Suprapubic skin (tissue), 4 donors: ENCODE results near the gene EMILIN3. TPM values are rescaled to one million over a fixed set of nuclear protein-coding genes. Genes with fewer than 3 reads are reported as not detected.
A peak's percentile ranks its signal among the peaks of the same experiment; 100 is the strongest.

ENCODE experiments used
- DNase-seq, 2 donors: peaks; one replicate each; pipeline ENCODE4 v3.0.0-alpha.2; 2019; ENCODE audit warnings: low spot score in 2 of 2
- H3K27ac ChIP-seq: fragments of 200-600 bp; sonication (generic); one replicate; pipeline ENCODE4 v1.5.1; 2019
- H3K27me3 ChIP-seq: fragments of 200-600 bp; sonication (generic); one replicate; pipeline ENCODE4 v1.5.1; 2019
- H3K36me3 ChIP-seq: fragments of 200-600 bp; sonication (generic); one replicate; pipeline ENCODE4 v1.5.1; 2019
- H3K4me1 ChIP-seq: fragments of 200-600 bp; sonication (generic); one replicate; pipeline ENCODE4 v1.5.1; 2019
- H3K4me3 ChIP-seq: fragments of 200-600 bp; sonication (generic); one replicate; pipeline ENCODE4 v1.5.1; 2019; ENCODE audit warnings: mild to moderate bottlenecking
- H3K9me3 ChIP-seq: fragments of 200-600 bp; sonication (generic); one replicate; pipeline ENCODE4 v1.5.1; 2019
- EP300 ChIP-seq: sonication (generic); formaldehyde crosslinking; IDR thresholded peaks from one replicate; pipeline ENCODE4 v1.6.1; 2017; ENCODE audit warnings: antibody characterized with exemption
- POLR2A ChIP-seq, 2 donors: fragments of 450-650 bp; IDR thresholded peaks; one replicate each; pipeline ENCODE4 v1.6.1; 2017; ENCODE audit warnings: antibody characterized with exemption in 2 of 2, mild to moderate bottlenecking in 2 of 2, moderate library complexity in 2 of 2
- POLR2AphosphoS5 ChIP-seq, 3 donors: sonication (generic); formaldehyde crosslinking; IDR thresholded peaks; one replicate each; pipeline ENCODE4 v1.6.1; 2017; ENCODE audit warnings: antibody characterized with exemption in 3 of 3
- WGBS: methylation state at CpG from one replicate; pipeline ENCODE4 v1.1.5; 2018; 5-methylcytosine and 5-hydroxymethylcytosine counted together
- total RNA-seq, 4 donors: library from RNA; depleted of rRNA; stranded (reverse); fragments of >200 nt; gene quantifications; one replicate each; pipeline ENCODE4 v1.1.0, GENCODE V29; 2016
- TF ChIP-seq, protein P1 (sequence below), 2 donors: fragments of 200-600 bp in 1 of 2; fragments of 450-650 bp in 1 of 2; sonication (generic) in 1 of 2; IDR thresholded peaks; one replicate each; pipeline ENCODE4 v1.5.1; 2016 to 2019; ENCODE audit warnings: antibody characterized with exemption in 2 of 2, mild to moderate bottlenecking in 1 of 2, moderate library complexity in 1 of 2

EMILIN3 gene
- total RNA-seq, 4 donors from 2014 or later, result 4.4 to 7.5 (median 5.7) TPM

- Histone ChIP-seq H3K9me3 (no peaks in the 10 kb centered on the region), H3K36me3 (no peaks in the 10 kb centered on the region), H3K27ac (peak overlapping the region; percentile 71), H3K4me1 (peaks cover 67% of the 10 kb centered on the region), H3K4me3 (no peak overlapping the region), H3K27me3 (no peaks in the 10 kb centered on the region)
- no peak for DNase-seq
- 100% methylated on average over 2 of the region's 2 CpGs for WGBS
- TF ChIP-seq POLR2AphosphoS5 (IDR thresholded peaks at IDR 0.05) (no peak), POLR2A (IDR thresholded peaks at IDR 0.05) (no peak)
- TF ChIP-seq, protein P1, sequence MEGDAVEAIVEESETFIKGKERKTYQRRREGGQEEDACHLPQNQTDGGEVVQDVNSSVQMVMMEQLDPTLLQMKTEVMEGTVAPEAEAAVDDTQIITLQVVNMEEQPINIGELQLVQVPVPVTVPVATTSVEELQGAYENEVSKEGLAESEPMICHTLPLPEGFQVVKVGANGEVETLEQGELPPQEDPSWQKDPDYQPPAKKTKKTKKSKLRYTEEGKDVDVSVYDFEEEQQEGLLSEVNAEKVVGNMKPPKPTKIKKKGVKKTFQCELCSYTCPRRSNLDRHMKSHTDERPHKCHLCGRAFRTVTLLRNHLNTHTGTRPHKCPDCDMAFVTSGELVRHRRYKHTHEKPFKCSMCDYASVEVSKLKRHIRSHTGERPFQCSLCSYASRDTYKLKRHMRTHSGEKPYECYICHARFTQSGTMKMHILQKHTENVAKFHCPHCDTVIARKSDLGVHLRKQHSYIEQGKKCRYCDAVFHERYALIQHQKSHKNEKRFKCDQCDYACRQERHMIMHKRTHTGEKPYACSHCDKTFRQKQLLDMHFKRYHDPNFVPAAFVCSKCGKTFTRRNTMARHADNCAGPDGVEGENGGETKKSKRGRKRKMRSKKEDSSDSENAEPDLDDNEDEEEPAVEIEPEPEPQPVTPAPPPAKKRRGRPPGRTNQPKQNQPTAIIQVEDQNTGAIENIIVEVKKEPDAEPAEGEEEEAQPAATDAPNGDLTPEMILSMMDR (IDR thresholded peaks at IDR 0.05), result no peak
Measured at GRCh38 chr20:41394081-41394480, 27.5 kb upstream of the EMILIN3 start.

DNA sequence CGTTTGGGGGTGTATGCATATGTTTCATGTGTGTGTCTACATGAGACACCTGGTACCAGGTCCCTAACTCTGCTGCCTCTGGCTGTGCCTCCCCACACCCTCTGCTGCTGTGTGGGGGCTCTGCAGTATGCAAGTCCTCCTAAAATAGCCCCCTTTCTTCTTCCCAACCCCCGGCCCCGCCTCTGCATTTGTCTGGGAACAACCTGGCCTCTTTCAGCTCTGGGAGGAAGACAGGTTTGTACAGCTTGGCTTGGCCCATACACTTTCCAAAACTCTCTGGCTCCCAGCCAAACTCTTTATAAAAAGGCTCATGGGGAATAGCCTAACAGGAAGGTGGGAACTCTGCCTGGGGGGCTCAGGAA lies 27.1 kb upstream of the EMILIN3 start:
- Histone ChIP-seq H3K4me1 (peaks cover 63% of the 10 kb centered on the region), H3K27me3 (no peaks in the 10 kb centered on the region), H3K36me3 (no peaks in the 10 kb centered on the region), H3K9me3 (no peaks in the 10 kb centered on the region), H3K4me3 (no peak overlapping the region), H3K27ac (peak overlapping the region; percentile 71)
- 52% methylated on average over 3 of the region's 3 CpGs for WGBS
- no peak for DNase-seq
- no peak for TF ChIP-seq POLR2AphosphoS5 (IDR thresholded peaks at IDR 0.05)
- TF ChIP-seq, protein P1 (IDR thresholded peaks at IDR 0.05), result no peak
- no peak for TF ChIP-seq POLR2A (IDR thresholded peaks at IDR 0.05)
- TF ChIP-seq EP300, result no peak

- H3K9me3 ChIP-seq, result no peaks in the 10 kb centered on the region
- 31% methylated on average over 9 of the region's 12 CpGs for WGBS
- peaks cover 57% of the 10 kb centered on the region for H3K4me1 ChIP-seq
- H3K36me3 ChIP-seq, result no peaks in the 10 kb centered on the region
- H3K4me3 ChIP-seq, result no peak overlapping the region
- H3K27ac ChIP-seq, result peak overlapping the region; percentile 71
- H3K27me3 ChIP-seq, result no peaks in the 10 kb centered on the region
- no peak for DNase-seq
- TF ChIP-seq POLR2A (IDR thresholded peaks at IDR 0.05) (no peak), EP300 (no peak), POLR2AphosphoS5 (IDR thresholded peaks at IDR 0.05) (no peak)
- TF ChIP-seq, protein P1 (IDR thresholded peaks at IDR 0.05), result no peak
Measured at GRCh38 chr20:41392871-41393704, 26.5 kb upstream of the EMILIN3 start.

DNA sequence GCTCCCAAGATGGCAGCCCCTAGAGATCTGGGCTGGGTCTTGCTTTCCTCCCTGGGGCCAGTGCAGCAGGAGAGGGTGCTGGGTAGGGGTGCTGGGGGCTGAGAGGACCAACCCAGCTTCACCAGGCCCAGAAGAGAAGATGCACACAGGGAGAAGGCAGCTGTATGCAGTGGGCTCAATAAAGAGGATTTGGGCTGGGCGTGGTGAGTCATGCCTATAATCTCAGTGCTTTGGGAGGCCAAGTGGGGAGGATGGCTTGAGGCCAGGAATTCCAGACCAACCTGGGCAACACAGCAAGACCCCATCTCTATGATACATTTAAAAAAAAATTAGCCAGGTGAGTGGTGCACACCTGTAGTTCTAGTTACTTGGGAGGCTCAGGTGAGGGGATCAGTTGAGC lies 25.7 kb upstream of the EMILIN3 start:
- no peak for DNase-seq
- Histone ChIP-seq H3K4me3 (no peak overlapping the region), H3K9me3 (no peaks in the 10 kb centered on the region), H3K36me3 (no peaks in the 10 kb centered on the region), H3K4me1 (peaks cover 58% of the 10 kb centered on the region), H3K27ac (peak overlapping the region; percentile 71), H3K27me3 (no peaks in the 10 kb centered on the region)
- WGBS, result 94% methylated on average over 1 of the region's 1 CpG
- no peak for TF ChIP-seq EP300
- TF ChIP-seq, protein P1 (IDR thresholded peaks at IDR 0.05), result no peak
- no peak for TF ChIP-seq POLR2A (IDR thresholded peaks at IDR 0.05)
- TF ChIP-seq POLR2AphosphoS5 (IDR thresholded peaks at IDR 0.05), result no peak

- 61% methylated on average over 10 of the region's 10 CpGs for WGBS
- H3K27ac ChIP-seq, result no peak overlapping the region
Measured at GRCh38 chr20:41391587-41392001, 25.0 kb upstream of the EMILIN3 start.

More at GRCh38 chr20:41391587-41392001, 25.0 kb upstream of the EMILIN3 start:
- Histone ChIP-seq H3K4me1 (peaks cover 63% of the 10 kb centered on the region), H3K27me3 (no peaks in the 10 kb centered on the region), H3K4me3 (no peak overlapping the region), H3K9me3 (no peaks in the 10 kb centered on the region), H3K36me3 (no peaks in the 10 kb centered on the region)
- no peak for DNase-seq
- TF ChIP-seq POLR2A (IDR thresholded peaks at IDR 0.05) (no peak), POLR2AphosphoS5 (IDR thresholded peaks at IDR 0.05) (no peak), EP300 (no peak)
